ENCODE results near the gene KPNA6. TPM values are rescaled to one million over a fixed set of nuclear protein-coding genes. Genes with fewer than 3 reads are reported as not detected.
A peak's percentile ranks its signal among the peaks of the same experiment; 100 is the strongest.

Gene KPNA6
- total RNA-seq, 1 donor from 2014 or later = 78.6 TPM

DNA sequence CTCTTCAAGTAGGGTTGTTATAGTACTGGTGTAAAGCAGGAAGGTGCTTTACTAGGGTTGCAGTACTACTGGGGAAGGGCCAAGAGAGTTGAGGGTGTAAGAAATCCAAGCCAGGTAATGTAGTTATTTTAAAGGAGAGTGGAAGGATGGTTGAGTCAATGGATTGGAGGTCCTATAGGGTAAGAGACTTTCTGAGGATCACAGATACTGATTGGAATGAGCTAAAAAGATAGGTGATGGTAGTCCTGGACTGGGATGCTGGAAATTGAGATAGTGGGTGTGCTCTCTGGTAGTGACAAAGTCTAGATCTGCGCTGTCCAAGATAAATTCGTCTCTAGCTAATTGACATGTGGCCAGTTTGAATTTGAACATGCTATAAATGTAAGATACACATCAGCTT lies 78.6 kb downstream of the KPNA6 start:
- Mint-ChIP-seq H3K4me3 (peak overlapping the region; percentile 62), H3K27ac (peak overlapping the region; percentile 76), H3K9me3 (no peaks in the 10 kb centered on the region), H3K4me1 (ENCODE audit: low read depth) (peaks cover 50% of the 10 kb centered on the region), H3K36me3 (ENCODE audit: low read depth) (peaks cover 62% of the 10 kb centered on the region), H3K27me3 (ENCODE audit: insufficient read depth) (no peaks in the 10 kb centered on the region)
- no peak for DNase-seq (ENCODE audit: low spot score)
- intact Hi-C loops (cut with micrococcal nuclease) = loop anchor here (1.0 kb wide), 1 partner anchor 14 kb away; the partner anchor contains the start of gene CCDC28B

DNA sequence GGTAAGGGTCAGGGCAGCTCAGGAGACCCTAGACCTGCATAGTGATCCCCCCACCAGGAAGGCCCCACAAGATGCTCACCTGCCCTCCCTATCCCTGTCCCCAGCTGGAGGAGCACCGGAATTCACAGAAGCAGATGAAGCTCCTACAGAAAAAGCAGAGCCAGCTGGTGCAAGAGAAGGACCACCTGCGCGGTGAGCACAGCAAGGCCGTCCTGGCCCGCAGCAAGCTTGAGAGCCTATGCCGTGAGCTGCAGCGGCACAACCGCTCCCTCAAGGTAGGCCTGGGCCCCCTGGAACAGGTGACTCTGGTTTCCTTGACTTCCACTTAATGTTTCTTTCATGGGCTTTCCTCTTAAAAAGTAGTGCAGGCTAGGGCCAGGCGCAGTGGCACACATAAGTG lies 80.0 kb downstream of the KPNA6 start:
- H3K27me3 Mint-ChIP-seq (ENCODE audit: insufficient read depth) = no peaks in the 10 kb centered on the region
- intact Hi-C loops (cut with micrococcal nuclease) = no loop called here
- H3K36me3 Mint-ChIP-seq (ENCODE audit: low read depth) = peaks cover 64% of the 10 kb centered on the region
- H3K4me3 Mint-ChIP-seq = no peak overlapping the region
- no peak overlapping the region for H3K27ac Mint-ChIP-seq
- no peaks in the 10 kb centered on the region for H3K9me3 Mint-ChIP-seq
- DNase-seq (ENCODE audit: low spot score) = no peak
- peaks cover 47% of the 10 kb centered on the region for H3K4me1 Mint-ChIP-seq (ENCODE audit: low read depth)

DNA sequence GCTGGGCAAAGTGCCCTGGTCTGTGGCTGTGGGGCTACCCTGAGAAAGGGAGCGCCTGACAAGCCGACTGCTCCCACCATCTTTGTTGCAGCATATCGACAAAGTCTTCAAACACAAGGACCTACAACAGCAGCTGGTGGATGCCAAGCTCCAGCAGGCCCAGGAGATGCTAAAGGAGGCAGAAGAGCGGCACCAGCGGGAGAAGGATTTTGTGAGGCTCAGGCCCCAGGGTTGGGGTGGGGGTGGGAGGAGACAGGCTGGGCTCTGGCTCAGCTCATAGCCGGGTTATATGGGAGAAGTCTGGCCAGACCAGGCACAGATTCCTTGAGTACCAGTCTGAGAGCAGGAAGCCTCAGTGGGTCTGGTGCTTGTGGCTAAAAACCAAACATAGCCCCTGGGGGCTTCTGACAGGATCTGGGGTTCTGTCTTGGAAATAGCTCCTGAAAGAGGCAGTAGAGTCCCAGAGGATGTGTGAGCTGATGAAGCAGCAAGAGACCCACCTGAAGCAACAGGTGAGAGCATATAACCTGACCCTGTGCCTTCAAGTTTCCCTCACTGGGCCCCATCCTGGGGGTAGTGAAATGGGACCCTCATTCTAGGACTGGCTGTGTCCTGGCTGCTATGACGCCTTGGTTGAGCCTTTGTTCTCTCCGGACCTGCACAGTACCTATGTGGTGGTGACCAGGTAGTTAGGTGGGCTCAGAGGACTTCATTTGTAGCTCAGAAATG lies 84.5 kb downstream of the KPNA6 start:
- intact Hi-C loops (cut with micrococcal nuclease) = no loop called here
- no peak for DNase-seq (ENCODE audit: low spot score)
- Mint-ChIP-seq H3K36me3 (ENCODE audit: low read depth) (peaks cover 74% of the 10 kb centered on the region), H3K4me1 (ENCODE audit: low read depth) (peaks cover 59% of the 10 kb centered on the region), H3K27ac (no peak overlapping the region), H3K9me3 (no peaks in the 10 kb centered on the region), H3K4me3 (no peak overlapping the region), H3K27me3 (ENCODE audit: insufficient read depth) (no peaks in the 10 kb centered on the region)

DNA sequence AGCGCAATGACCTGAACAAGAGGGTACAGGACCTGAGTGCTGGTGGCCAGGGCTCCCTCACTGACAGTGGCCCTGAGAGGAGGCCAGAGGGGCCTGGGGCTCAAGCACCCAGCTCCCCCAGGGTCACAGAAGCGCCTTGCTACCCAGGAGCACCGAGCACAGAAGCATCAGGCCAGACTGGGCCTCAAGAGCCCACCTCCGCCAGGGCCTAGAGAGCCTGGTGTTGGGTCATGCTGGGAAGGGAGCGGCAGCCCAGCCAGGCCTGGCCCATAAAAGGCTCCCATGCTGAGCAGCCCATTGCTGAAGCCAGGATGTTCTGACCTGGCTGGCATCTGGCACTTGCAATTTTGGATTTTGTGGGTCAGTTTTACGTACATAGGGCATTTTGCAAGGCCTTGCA lies 87.1 kb downstream of the KPNA6 start:
- H3K4me3 Mint-ChIP-seq = no peak overlapping the region
- H3K36me3 Mint-ChIP-seq (ENCODE audit: low read depth) = peaks cover 60% of the 10 kb centered on the region
- no peaks in the 10 kb centered on the region for H3K27me3 Mint-ChIP-seq (ENCODE audit: insufficient read depth)
- no peaks in the 10 kb centered on the region for H3K9me3 Mint-ChIP-seq
- peaks cover 75% of the 10 kb centered on the region for H3K4me1 Mint-ChIP-seq (ENCODE audit: low read depth)
- intact Hi-C loops (cut with micrococcal nuclease) = no loop called here
- DNase-seq (ENCODE audit: low spot score) = no peak
- no peak overlapping the region for H3K27ac Mint-ChIP-seq

DNA sequence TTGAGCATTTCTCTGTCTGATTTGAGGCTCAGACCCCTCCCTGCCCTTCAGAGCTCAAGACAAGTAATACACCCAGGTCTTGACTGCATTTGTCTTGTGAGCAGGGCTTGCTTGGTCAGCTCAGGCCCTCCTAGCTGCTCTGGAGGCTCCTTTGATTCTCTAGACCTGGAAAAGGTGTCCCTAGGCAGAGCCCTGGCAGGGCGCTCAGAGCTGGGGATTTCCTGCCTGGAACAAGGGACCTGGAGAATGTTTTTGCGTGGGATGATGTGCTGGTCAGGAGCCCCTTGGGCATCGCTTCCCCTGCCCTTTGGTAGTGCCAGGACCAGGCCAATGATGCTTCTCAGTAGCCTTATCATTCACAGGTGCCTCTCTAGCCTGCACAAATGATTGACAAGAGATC lies 87.7 kb downstream of the KPNA6 start:
- H3K4me3 Mint-ChIP-seq = no peak overlapping the region

DNA sequence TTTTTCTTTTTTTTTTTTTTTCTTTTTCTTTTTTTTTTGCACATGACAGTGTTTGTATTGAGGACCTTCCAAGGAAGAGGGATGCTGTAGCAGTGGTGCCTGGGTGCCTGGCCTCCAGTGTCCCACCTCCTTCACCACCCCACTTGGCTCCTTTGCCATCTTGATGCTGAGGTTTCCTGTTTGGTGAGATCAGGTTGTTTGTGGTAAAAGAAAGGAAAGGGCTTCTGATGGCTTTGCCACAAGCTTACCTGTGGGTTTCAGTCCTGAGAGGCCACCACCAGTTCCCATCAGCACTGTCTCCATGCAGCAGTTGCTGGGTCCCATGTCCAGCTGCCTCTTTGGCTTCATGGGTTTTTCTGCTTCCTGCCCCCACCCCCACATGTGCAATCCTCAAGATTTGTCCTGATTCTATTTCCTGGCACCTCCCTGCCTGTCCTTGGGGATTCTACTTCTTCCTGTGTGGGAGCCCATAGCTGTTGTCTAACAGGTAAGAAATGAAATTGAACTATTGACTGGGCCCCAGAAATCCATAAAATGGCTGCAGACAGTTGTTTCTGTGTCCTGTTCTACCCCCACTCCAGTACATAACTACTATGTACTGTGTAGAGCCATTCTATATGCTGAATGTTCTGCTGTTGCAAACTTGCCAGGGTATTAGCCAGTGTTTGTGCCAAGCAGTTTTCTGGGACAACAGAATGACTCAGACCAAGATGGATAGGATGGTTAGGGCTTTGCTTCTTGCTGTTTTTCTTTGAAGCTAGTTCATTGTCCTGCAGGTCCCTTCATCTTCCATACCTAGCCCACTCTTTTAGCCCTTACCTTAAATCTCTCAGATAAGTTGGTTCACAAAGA lies 88.3 kb downstream of the KPNA6 start:
- Mint-ChIP-seq H3K4me1 (ENCODE audit: low read depth) (peaks cover 81% of the 10 kb centered on the region), H3K4me3 (no peak overlapping the region), H3K36me3 (ENCODE audit: low read depth) (peaks cover 60% of the 10 kb centered on the region), H3K9me3 (no peaks in the 10 kb centered on the region), H3K27ac (peak overlapping the region; percentile 47), H3K27me3 (ENCODE audit: insufficient read depth) (no peaks in the 10 kb centered on the region)
- no peak for DNase-seq (ENCODE audit: low spot score)
- intact Hi-C loops (cut with micrococcal nuclease) = no loop called here

More for the DNA sequence above, 87.7 kb downstream of the KPNA6 start:
- Mint-ChIP-seq H3K4me1 (ENCODE audit: low read depth) (peaks cover 80% of the 10 kb centered on the region), H3K27ac (no peak overlapping the region), H3K36me3 (ENCODE audit: low read depth) (peaks cover 60% of the 10 kb centered on the region), H3K9me3 (no peaks in the 10 kb centered on the region), H3K27me3 (ENCODE audit: insufficient read depth) (no peaks in the 10 kb centered on the region)
- DNase-seq (ENCODE audit: low spot score) = no peak
- intact Hi-C loops (cut with micrococcal nuclease) = no loop called here

DNA sequence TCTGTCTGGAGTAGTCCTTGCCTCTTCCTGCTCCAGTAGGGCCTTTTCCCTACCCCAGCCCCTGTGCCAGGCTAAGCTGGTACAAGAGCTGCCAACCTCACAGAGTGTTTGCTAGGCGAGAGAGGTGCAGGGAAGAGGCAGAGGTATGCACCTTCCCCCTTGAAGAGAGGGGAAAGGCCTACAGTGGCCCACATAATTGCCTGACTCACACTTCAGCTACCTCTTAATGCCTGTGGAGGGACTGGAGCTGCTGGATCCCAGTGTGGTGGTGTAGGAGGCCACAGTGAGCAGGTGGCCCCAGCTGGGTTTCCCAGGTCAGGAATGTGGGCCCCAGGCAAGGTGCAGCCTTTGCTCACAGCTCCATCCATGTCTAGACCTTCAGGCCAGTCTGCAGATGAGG lies 89.2 kb downstream of the KPNA6 start:
- intact Hi-C loops (cut with micrococcal nuclease) = no loop called here
- Mint-ChIP-seq H3K9me3 (no peaks in the 10 kb centered on the region), H3K4me3 (no peak overlapping the region), H3K27ac (peak overlapping the region; percentile 47), H3K4me1 (ENCODE audit: low read depth) (peaks cover 81% of the 10 kb centered on the region), H3K27me3 (ENCODE audit: insufficient read depth) (no peaks in the 10 kb centered on the region), H3K36me3 (ENCODE audit: low read depth) (peaks cover 52% of the 10 kb centered on the region)
- no peak for DNase-seq (ENCODE audit: low spot score)

DNA sequence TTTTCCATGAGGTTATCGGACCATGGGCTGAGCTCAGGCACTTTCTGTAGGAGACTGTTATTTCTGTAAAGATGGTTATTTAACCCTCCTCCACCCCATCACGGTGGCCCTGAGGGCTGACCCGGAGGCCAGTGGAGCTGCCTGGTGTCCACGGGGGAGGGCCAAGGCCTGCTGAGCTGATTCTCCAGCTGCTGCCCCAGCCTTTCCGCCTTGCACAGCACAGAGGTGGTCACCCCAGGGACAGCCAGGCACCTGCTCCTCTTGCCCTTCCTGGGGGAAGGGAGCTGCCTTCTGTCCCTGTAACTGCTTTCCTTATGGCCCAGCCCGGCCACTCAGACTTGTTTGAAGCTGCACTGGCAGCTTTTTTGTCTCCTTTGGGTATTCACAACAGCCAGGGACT lies 90.0 kb downstream of the KPNA6 start:
- H3K36me3 Mint-ChIP-seq (ENCODE audit: low read depth) = peaks cover 49% of the 10 kb centered on the region
- peaks cover 83% of the 10 kb centered on the region for H3K4me1 Mint-ChIP-seq (ENCODE audit: low read depth)

DNA sequence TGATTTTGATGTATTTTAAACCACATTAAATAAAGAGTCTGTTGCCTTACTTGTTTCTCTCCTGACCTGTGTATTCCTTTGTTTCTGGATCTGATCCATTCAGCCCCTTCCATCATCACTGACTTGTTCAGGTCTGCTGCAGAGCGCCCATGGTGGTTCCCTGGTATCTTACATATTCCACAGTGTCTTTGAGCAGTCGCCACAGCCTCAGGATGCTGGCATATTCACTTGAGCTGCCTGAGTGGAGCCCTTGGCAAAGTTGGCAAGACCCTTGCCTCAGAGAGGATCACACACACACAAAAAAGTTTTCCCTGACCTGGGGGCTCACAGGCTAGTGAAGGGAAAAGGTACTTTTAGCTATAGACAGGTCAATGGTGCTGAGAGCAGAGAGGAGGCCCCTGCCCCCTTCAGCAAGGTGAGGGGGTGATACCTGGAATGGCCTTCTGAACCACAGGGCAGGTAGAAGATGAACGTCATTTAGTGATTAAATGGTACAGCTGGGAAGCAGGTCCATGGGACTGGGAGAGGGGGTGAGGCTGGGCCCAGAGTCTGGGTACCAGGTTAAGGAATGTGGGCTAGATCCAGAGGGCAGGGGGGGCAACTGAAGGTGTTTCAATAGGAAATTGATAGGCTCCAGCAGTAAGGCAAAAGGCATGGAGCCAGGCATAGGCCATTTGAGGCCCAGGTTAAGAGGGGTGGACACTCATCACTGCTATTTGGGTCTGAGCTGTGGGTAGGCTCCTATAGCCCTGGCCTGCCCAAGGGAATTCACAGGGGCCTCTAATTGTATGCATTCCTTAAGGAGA lies 90.6 kb downstream of the KPNA6 start:
- Mint-ChIP-seq H3K4me1 (ENCODE audit: low read depth) (peaks cover 81% of the 10 kb centered on the region), H3K27ac (peak overlapping the region; percentile 18), H3K36me3 (ENCODE audit: low read depth) (peaks cover 44% of the 10 kb centered on the region), H3K9me3 (no peaks in the 10 kb centered on the region), H3K4me3 (peak overlapping the region; percentile 60), H3K27me3 (ENCODE audit: insufficient read depth) (no peaks in the 10 kb centered on the region)
- no peak for DNase-seq (ENCODE audit: low spot score)
- intact Hi-C loops (cut with micrococcal nuclease) = no loop called here

More for the DNA sequence above, 90.0 kb downstream of the KPNA6 start:
- H3K9me3 Mint-ChIP-seq = no peaks in the 10 kb centered on the region
- no peak overlapping the region for H3K4me3 Mint-ChIP-seq
- H3K27ac Mint-ChIP-seq = peak overlapping the region; percentile 72
- intact Hi-C loops (cut with micrococcal nuclease) = no loop called here
- no peak for DNase-seq (ENCODE audit: low spot score)
- H3K27me3 Mint-ChIP-seq (ENCODE audit: insufficient read depth) = no peaks in the 10 kb centered on the region

DNA sequence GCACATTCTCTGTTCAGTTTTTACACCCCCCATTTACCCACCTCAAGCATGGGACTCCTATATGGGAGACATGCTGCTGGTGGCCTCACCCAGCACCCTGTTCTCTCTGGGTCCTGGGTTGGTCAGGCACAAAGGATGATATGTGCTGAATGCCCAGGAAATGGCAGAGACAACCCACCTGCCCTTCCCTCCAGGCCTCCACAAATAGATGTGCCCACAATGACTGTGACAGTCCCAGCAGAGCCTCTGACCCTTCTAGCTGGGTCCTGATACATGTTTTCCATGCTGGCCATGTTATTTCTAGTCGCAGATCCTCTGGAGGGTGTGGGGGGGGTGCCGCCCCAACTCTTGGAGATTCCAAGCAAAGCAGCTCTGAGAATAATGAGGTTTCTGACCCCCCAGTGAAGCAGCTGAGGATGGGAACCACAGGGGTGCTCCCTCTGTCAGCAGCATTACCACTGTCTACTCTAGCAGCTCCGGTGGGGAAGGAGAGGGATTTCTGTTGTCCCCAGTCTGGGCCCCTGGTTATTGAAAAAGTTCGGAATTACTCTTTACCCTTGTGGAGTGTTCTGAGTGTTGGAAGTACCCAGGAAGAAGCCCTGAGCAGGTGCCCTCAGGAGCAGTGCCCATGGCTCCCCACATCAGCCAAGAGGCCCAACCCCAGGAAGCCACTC lies 91.3 kb downstream of the KPNA6 start:
- Mint-ChIP-seq H3K4me1 (ENCODE audit: low read depth) (peaks cover 82% of the 10 kb centered on the region), H3K36me3 (ENCODE audit: low read depth) (peaks cover 39% of the 10 kb centered on the region), H3K27ac (peak overlapping the region; percentile 18), H3K4me3 (no peak overlapping the region), H3K27me3 (ENCODE audit: insufficient read depth) (no peaks in the 10 kb centered on the region), H3K9me3 (no peaks in the 10 kb centered on the region)
- DNase-seq (ENCODE audit: low spot score) = no peak
- intact Hi-C loops (cut with micrococcal nuclease) = no loop called here

DNA sequence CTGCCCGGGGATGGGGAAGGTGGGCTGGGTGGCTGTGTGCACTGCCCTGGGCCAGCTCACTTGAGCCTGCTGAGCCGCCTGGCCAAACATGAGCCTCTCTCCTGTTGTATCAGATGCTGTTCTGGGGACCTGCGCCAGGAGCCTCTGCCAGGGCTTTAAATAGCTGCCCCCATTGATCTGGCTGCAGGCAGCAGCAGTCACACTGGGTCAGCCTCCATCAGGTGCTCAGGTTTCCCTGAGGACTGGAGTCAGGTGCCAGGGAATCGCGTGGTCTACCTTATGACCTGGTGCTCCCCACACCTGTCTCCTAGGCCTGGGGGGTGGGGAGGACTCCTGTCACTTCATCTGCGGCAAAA lies 91.8 kb downstream of the KPNA6 start:
- peaks cover 76% of the 10 kb centered on the region for H3K4me1 Mint-ChIP-seq (ENCODE audit: low read depth)
- DNase-seq (ENCODE audit: low spot score) = no peak
- intact Hi-C loops (cut with micrococcal nuclease) = loop anchor here (1.0 to 2.0 kb wide), 4 partner anchors 13 to 195 kb away; partner anchors contain the start of genes BSDC1, HDAC1 and KPNA6
- H3K36me3 Mint-ChIP-seq (ENCODE audit: low read depth) = peaks cover 34% of the 10 kb centered on the region
- no peaks in the 10 kb centered on the region for H3K27me3 Mint-ChIP-seq (ENCODE audit: insufficient read depth)
- H3K4me3 Mint-ChIP-seq = peak overlapping the region; percentile 92
- peak overlapping the region; percentile 97 for H3K27ac Mint-ChIP-seq
- no peaks in the 10 kb centered on the region for H3K9me3 Mint-ChIP-seq
